GM13976 (cell line): ENCODE measurements around the gene TMEM233.

Experiments
- DNase-seq: peaks from one replicate; pipeline ENCODE4 v3.0.0; 2012; ENCODE audit warnings: low spot score
- CTCF ChIP-seq: IDR thresholded peaks from 2 replicates; pipeline ENCODE4 v1.5.1; 2012; ENCODE audit warnings: borderline replicate concordance, mild to moderate bottlenecking; ENCODE audit not compliant: insufficient read depth; ENCODE audit errors: extremely low read depth, missing control alignments, control extremely low read depth
- in situ Hi-C: fragments of 300-500 bp; cut with MboI; formaldehyde crosslinking; loops from one replicate; pipeline ENCODE4 v1.12.0; 2022; ENCODE audit warnings: low sequenced_read_pairs, mixed read lengths, inconsistent platforms; ENCODE audit not compliant: unreplicated experiment

TMEM233 gene

DNA sequence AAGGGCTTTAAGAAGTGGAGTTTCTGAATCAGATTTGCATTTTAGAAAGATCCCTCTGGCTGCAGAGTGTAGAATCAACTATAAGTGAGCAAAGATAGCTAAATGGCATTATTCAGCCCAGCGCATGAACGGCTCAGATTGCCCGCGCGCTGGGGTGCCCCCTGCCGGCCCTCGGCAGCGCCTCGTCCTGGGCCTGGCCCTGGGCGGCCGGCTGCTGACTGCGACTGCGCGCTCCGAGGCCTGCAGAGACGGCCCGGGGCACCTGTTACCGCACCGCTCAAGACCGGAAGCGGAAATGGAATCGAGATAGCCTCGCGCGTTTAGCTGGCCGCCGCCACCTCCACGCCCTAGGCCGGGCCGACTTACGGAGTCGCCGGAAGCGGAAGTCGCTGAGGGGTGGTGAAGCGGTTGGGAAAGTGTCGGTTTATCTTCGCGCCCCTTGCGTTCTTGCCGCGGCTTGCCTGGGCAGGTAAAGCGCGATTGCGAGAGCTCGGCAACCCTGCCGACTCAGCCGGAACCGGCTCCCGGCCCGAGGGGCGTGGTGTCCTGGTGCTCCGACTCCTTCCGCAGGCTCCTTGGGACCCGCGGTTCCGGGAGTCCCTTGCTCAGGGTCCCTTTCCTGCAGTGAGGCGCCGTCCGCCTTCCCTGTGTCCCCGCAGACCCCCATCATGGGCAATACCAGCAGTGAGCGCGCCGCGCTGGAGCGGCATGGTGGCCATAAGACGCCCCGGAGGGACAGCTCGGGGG is 74.2 kb downstream of the TMEM233 start, which contains the start of gene PRKAB1:
Gene PRKAB1 (plus strand): TSS at position 557 of the 747 bp plus-strand sequence. CDS start 112 bp downstream, at position 669.
- peak; percentile 98 for TF ChIP-seq CTCF
- in situ Hi-C loops = no loop called here
- DNase-seq = peak; percentile 98

- peak; percentile 30 for DNase-seq
- in situ Hi-C loops = no loop called here
- no peak for TF ChIP-seq CTCF
Observed at GRCh38 chr12:119668324-119668841, 74.8 kb downstream of the TMEM233 start.

DNA sequence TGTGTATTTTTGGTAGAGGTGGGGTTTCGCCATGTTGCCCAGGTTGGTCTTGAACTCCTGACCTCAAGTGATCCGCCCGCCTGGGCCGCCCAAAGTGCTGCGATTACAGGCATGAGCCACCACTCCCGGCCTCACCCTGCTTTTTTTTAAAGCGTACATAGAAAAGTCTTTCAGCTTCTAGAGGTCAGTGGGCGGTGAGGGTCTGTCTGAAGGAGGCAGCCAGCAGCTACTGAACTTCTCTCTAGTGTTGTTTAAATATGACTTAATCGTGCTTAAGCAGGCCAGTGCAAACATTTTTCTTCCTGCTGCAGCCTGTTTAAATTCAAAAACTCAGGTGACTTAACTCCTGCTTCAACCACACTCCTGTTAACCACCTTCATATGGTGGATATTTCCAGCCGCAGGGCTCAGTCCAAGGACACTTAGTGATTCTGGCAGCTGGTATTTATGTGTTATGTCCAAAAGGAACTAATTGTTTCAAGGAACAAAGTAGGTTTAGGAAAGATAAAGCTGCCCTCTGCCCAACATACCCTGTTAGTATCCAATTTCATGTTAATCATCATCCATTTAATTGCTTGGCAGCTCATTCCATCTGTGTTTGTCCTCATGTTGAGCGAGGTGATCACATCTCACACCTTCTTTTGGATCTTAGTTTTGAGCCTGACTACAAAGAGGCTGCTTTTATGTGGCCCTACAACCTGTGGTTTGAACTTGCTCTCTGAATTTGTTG is 76.3 kb downstream of the TMEM233 start:
- DNase-seq = no peak
- no peak for TF ChIP-seq CTCF
- in situ Hi-C loops = no loop called here

- in situ Hi-C loops = no loop called here
- TF ChIP-seq CTCF = no peak
- DNase-seq = no peak
Observed at GRCh38 chr12:119671070-119671469, 77.5 kb downstream of the TMEM233 start.

DNA sequence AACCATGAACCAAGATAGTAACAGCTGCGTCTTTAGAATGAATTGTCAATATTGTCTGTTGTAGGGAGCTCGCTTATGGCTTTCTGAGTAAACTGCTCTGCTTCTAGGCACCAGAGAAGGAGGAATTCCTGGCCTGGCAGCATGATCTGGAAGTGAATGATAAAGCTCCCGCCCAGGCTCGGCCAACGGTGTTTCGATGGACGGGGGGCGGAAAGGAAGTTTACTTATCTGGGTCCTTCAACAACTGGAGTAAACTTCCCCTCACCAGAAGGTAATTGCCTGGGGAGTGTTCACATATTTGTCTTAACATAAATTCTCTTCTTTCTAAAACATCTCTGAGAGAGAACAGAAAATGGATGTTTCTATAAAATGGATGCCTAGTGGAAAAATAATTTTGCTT is 78.6 kb downstream of the TMEM233 start:
- DNase-seq = no peak
- in situ Hi-C loops = no loop called here

More for the DNA sequence above, 78.6 kb downstream of the TMEM233 start:
- TF ChIP-seq CTCF = no peak
